ENCODE data around the gene ACMSD. TPM values are rescaled to one million over a fixed set of nuclear protein-coding genes. Genes with fewer than 3 reads are reported as not detected.

The ACMSD gene
- total and polyA plus RNA-seq, 2 experiments from 2014 or later: 0.11 TPM; not detected in 1

DNA sequence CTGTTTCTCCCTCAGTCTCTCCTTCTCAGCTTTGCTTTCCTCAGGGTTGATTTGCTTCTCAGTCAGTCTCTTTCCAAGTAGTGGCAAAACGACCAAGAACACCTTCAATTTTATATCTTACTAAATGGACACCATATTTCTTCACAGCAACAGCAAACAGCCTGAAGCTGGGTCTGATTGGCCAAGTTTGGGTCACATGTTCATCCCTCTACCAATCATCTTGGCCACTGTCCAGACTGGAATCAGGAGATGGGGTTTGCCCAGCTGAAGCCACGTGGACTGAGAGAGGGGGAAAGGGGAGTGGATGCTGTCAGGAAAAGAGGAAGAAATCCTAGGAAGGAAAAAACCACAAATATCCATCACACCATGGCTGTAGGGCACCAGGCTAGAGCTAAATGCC lies 42.0 kb upstream of the ACMSD start:
- Mint-ChIP-seq H3K36me3 (ENCODE audit: low read depth) (no peaks in the 10 kb centered on the region), H3K27ac (no peak overlapping the region), H3K9me3 (no peaks in the 10 kb centered on the region; the same call in 2 of the 3 replicates), H3K4me3 (no peak overlapping the region), H3K4me1 (no peaks in the 10 kb centered on the region), H3K27me3 (ENCODE audit: insufficient read depth, low read depth, poor library complexity) (peaks cover under 1% of the 10 kb centered on the region)
- H3K79me2 ChIP-seq (replicated peaks; ENCODE audit: insufficient read depth): no peaks in the 10 kb centered on the region
- no peaks in the 10 kb centered on the region for H3K4me1 ChIP-seq (ENCODE audit: insufficient read depth)
- H3F3A ChIP-seq (replicated peaks; ENCODE audit: low read depth): no peaks in the 10 kb centered on the region
- H3K27me3 ChIP-seq (ENCODE audit: insufficient read depth): no peaks in the 10 kb centered on the region
- ATAC-seq: no peak
- no peak for DNase-seq (ENCODE audit: low spot score)
- H3K27ac ChIP-seq (ENCODE audit: low read depth): no peak overlapping the region
- H3K36me3 ChIP-seq (ENCODE audit: insufficient read depth): no peaks in the 10 kb centered on the region
- H3K9me2 ChIP-seq (ENCODE audit: insufficient read depth): 0 out of 2 replicates have a peak, but pooled peaks cover 4% of the 10 kb centered on the region
- H4K20me1 ChIP-seq (replicated peaks; ENCODE audit: insufficient read depth): no peaks in the 10 kb centered on the region
- no peak for TF ChIP-seq CREB1 (CRISPR knock-in tag; IDR thresholded peaks at IDR 0.05; ENCODE audit: low read depth)
- no peak for TF ChIP-seq NANOG (IDR thresholded peaks at IDR 0.05; ENCODE audit: borderline replicate concordance)
- TF ChIP-seq ZNF331 (CRISPR knock-in tag; IDR thresholded peaks at IDR 0.05; ENCODE audit: low read depth): no peak
- TF ChIP-seq, protein P1, sequence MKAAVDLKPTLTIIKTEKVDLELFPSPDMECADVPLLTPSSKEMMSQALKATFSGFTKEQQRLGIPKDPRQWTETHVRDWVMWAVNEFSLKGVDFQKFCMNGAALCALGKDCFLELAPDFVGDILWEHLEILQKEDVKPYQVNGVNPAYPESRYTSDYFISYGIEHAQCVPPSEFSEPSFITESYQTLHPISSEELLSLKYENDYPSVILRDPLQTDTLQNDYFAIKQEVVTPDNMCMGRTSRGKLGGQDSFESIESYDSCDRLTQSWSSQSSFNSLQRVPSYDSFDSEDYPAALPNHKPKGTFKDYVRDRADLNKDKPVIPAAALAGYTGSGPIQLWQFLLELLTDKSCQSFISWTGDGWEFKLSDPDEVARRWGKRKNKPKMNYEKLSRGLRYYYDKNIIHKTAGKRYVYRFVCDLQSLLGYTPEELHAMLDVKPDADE (IDR thresholded peaks at IDR 0.05): no peak
- TF ChIP-seq, protein P2, sequence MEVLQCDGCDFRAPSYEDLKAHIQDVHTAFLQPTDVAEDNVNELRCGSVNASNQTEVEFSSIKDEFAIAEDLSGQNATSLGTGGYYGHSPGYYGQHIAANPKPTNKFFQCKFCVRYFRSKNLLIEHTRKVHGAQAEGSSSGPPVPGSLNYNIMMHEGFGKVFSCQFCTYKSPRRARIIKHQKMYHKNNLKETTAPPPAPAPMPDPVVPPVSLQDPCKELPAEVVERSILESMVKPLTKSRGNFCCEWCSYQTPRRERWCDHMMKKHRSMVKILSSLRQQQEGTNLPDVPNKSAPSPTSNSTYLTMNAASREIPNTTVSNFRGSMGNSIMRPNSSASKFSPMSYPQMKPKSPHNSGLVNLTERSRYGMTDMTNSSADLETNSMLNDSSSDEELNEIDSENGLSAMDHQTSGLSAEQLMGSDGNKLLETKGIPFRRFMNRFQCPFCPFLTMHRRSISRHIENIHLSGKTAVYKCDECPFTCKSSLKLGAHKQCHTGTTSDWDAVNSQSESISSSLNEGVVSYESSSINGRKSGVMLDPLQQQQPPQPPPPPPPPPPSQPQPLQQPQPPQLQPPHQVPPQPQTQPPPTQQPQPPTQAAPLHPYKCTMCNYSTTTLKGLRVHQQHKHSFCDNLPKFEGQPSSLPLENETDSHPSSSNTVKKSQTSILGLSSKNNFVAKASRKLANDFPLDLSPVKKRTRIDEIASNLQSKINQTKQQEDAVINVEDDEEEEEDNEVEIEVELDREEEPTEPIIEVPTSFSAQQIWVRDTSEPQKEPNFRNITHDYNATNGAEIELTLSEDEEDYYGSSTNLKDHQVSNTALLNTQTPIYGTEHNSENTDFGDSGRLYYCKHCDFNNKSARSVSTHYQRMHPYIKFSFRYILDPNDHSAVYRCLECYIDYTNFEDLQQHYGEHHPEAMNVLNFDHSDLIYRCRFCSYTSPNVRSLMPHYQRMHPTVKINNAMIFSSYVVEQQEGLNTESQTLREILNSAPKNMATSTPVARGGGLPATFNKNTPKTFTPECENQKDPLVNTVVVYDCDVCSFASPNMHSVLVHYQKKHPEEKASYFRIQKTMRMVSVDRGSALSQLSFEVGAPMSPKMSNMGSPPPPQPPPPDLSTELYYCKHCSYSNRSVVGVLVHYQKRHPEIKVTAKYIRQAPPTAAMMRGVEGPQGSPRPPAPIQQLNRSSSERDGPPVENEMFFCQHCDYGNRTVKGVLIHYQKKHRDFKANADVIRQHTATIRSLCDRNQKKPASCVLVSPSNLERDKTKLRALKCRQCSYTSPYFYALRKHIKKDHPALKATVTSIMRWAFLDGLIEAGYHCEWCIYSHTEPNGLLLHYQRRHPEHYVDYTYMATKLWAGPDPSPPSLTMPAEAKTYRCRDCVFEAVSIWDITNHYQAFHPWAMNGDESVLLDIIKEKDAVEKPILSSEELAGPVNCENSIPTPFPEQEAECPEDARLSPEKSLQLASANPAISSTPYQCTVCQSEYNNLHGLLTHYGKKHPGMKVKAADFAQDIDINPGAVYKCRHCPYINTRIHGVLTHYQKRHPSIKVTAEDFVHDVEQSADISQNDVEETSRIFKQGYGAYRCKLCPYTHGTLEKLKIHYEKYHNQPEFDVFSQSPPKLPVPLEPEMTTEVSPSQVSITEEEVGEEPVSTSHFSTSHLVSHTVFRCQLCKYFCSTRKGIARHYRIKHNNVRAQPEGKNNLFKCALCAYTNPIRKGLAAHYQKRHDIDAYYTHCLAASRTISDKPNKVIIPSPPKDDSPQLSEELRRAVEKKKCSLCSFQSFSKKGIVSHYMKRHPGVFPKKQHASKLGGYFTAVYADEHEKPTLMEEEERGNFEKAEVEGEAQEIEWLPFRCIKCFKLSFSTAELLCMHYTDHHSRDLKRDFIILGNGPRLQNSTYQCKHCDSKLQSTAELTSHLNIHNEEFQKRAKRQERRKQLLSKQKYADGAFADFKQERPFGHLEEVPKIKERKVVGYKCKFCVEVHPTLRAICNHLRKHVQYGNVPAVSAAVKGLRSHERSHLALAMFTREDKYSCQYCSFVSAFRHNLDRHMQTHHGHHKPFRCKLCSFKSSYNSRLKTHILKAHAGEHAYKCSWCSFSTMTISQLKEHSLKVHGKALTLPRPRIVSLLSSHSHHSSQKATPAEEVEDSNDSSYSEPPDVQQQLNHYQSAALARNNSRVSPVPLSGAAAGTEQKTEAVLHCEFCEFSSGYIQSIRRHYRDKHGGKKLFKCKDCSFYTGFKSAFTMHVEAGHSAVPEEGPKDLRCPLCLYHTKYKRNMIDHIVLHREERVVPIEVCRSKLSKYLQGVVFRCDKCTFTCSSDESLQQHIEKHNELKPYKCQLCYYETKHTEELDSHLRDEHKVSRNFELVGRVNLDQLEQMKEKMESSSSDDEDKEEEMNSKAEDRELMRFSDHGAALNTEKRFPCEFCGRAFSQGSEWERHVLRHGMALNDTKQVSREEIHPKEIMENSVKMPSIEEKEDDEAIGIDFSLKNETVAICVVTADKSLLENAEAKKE (CRISPR knock-in tag; IDR thresholded peaks at IDR 0.05): no peak
- TF ChIP-seq JUNB (IDR thresholded peaks at IDR 0.05; ENCODE audit: unreplicated experiment): no peak
- TF ChIP-seq, protein P3, sequence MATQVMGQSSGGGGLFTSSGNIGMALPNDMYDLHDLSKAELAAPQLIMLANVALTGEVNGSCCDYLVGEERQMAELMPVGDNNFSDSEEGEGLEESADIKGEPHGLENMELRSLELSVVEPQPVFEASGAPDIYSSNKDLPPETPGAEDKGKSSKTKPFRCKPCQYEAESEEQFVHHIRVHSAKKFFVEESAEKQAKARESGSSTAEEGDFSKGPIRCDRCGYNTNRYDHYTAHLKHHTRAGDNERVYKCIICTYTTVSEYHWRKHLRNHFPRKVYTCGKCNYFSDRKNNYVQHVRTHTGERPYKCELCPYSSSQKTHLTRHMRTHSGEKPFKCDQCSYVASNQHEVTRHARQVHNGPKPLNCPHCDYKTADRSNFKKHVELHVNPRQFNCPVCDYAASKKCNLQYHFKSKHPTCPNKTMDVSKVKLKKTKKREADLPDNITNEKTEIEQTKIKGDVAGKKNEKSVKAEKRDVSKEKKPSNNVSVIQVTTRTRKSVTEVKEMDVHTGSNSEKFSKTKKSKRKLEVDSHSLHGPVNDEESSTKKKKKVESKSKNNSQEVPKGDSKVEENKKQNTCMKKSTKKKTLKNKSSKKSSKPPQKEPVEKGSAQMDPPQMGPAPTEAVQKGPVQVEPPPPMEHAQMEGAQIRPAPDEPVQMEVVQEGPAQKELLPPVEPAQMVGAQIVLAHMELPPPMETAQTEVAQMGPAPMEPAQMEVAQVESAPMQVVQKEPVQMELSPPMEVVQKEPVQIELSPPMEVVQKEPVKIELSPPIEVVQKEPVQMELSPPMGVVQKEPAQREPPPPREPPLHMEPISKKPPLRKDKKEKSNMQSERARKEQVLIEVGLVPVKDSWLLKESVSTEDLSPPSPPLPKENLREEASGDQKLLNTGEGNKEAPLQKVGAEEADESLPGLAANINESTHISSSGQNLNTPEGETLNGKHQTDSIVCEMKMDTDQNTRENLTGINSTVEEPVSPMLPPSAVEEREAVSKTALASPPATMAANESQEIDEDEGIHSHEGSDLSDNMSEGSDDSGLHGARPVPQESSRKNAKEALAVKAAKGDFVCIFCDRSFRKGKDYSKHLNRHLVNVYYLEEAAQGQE (IDR thresholded peaks at IDR 0.05; ENCODE audit: unreplicated experiment): no peak
- no peak for TF ChIP-seq STAT1 (IDR thresholded peaks at IDR 0.05; ENCODE audit: unreplicated experiment)
- no peak overlapping the region for H3K4me3 ChIP-seq
- H3K4me2 ChIP-seq: no peak overlapping the region
- no peak overlapping the region for H2AFZ ChIP-seq

All from GM23338 (cell line).